Fibroblast of skin of left quadriceps (primary cell): ENCODE data around the gene PCDHB12.
"Not testable (repeated sequence)": the region's sequence is repeated elsewhere in the genome, so short reads cannot be mapped to it uniquely, and the experiment has no call there.

Experiments
- DNase-seq, 2 experiments: peaks; one replicate each; pipeline ENCODE4 v3.0.0-alpha.2; 2013; ENCODE audit warnings: low read depth in 2 of 2

The PCDHB12 gene

GRCh38 chr5:141210281-141210680, 1.8 kb downstream of the PCDHB12 start:
- not testable (repeated sequence) for DNase-seq

DNA sequence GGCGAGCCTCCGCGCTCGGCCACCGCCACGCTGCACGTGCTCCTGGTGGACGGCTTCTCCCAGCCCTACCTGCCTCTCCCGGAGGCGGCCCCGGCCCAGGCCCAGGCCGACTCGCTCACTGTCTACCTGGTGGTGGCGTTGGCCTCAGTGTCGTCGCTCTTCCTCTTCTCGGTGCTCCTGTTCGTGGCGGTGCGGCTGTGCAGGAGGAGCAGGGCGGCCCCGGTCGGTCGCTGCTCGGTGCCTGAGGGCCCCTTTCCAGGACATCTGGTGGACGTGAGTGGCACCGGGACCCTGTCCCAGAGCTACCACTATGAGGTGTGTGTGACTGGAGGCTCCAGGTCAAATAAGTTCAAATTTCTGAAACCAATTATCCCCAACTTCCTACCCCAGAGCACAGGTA, 2.3 kb downstream of the PCDHB12 start:
- not testable (repeated sequence) for DNase-seq

DNA sequence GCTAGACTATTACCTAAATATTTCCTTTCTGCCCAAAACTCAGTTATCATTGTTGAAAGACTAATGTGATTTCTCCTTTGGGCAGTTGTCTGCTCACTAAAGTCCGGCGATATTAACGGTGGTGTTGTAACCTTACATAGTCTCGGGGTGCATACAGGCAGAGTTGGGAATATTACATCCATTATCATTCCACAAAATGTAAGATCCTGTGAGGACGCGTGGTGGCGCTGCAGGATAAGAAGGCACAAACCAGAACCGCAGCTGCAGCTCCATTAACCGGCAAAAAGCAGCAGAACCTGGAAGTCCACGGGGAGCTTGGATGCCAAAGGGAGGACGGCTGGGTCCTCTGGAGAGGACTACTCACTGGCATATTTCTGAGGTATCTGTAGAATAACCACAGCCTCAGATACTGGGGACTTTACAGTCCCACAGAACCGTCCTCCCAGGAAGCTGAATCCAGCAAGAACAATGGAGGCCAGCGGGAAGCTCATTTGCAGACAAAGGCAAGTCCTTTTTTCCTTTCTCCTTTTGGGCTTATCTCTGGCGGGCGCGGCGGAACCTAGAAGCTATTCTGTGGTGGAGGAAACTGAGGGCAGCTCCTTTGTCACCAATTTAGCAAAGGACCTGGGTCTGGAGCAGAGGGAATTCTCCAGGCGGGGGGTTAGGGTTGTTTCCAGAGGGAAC, 5.3 kb downstream of the PCDHB12 start, which contains the start of gene PCDHB13:
TSS of gene PCDHB13 (plus strand) at position 264 of the 684 bp plus-strand sequence. CDS start at position 469, 205 bp downstream.
- DNase-seq = not testable (repeated sequence)

- DNase-seq = not testable (repeated sequence)
These were observed 6.1 kb downstream of the PCDHB12 start for GRCh38 chr5:141214583-141214982.

GRCh38 chr5:141215504-141215903, 7.0 kb downstream of the PCDHB12 start:
- not testable (repeated sequence) for DNase-seq

GRCh38 chr5:141216035-141216434, 7.5 kb downstream of the PCDHB12 start:
- DNase-seq = not testable (repeated sequence)

DNA sequence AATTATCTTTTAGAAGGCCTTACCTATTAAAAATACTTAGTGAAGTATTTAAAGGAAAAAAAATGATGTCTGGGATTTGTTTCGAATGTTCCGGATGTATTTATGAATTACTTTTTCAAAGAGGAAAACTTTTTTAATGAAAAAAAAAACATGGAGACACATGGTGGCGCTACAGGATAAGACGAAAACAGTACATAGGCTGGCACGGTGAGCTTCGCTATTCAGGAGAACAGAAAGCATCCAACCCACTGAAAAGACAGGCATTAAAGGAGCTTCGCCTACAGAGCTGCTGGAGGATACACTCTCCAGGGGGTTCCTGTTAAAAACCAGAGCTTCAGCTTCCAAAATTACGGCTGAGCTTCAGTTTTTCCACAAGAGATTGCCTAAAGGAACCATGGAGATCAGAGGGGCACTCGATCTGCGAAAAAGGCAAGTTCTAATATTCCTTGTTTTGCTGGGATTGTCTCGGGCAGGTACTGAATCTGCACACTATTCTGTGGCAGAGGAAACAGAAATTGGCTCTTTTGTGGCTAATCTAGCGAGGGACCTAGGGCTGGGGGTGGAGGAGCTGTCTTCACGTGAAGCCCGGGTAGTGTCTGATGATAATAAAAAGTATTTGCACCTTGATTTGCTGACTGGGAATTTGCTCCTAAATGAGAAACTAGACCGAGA, 14.7 kb downstream of the PCDHB12 start, which contains the start of gene PCDHB14:
TSS of gene PCDHB14 (plus strand) at position 232 of the 672 bp plus-strand sequence. CDS start at position 395, 163 bp downstream.
- DNase-seq = no peak

- not testable (repeated sequence) for DNase-seq
These were observed 16.3 kb downstream of the PCDHB12 start for GRCh38 chr5:141224844-141225243.

DNA sequence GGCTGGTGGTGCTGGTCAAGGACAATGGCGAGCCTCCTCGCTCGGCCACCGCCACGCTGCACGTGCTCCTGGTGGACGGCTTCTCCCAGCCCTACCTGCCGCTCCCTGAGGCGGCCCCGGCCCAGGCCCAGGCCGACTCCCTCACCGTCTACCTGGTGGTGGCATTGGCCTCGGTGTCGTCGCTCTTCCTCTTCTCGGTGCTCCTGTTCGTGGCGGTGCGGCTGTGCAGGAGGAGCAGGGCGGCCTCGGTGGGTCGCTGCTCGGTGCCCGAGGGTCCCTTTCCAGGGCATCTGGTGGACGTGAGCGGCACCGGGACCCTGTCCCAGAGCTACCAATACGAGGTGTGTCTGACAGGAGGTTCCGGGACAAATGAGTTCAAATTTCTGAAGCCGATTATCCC, 16.9 kb downstream of the PCDHB12 start:
- DNase-seq = not testable (repeated sequence)

- no peak for DNase-seq
These were observed 25.7 kb downstream of the PCDHB12 start for GRCh38 chr5:141234109-141234667.

DNA sequence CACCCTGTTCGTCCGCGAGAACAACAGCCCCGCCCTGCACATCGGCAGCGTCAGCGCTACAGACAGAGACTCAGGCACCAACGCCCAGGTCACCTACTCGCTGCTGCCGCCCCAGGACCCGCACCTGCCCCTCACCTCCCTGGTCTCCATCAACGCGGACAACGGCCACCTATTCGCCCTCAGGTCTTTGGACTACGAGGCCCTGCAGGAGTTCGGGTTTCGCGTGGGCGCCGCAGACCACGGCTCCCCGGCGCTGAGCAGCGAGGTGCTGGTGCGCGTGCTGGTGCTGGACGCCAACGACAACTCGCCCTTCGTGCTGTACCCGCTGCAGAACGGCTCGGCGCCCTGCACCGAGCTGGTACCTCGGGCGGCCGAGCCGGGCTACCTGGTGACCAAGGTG, 27.4 kb downstream of the PCDHB12 start:
- not testable (repeated sequence) for DNase-seq

DNA sequence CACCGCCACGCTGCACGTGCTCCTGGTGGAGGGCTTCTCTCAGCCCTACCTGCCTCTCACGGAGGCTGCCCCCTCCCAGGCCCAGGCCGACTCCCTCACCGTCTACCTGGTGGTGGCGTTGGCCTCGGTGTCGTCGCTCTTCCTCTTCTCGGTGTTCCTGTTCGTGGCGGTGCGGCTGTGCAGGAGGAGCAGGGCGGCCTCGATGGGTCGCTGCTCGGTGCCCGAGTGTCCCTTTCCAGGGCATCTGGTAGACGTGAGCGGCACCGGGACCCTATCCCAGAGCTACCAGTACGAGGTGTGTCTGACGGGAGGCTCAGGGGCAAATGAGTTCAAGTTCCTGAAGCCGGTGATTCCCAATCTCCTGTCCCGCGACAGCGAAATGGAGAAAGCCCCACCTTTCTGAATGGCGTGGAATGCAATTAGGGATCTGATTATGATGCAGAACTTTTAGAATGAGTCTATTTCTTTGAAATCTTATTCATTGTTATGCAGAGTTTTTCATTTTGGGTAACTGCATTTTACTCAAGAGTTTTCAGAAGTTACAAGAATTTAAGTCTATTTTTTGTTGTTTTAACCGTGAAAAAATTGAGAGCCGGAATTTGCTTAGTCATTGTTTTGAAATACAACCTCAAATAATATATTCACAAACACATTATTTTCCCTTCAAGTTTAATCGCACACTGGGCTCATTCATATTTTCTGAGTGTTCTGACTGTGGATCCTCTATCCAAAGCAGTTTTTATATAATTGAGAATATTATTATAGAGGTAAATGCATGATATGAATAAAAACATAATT, 28.2 kb downstream of the PCDHB12 start:
- DNase-seq = no peak

DNA sequence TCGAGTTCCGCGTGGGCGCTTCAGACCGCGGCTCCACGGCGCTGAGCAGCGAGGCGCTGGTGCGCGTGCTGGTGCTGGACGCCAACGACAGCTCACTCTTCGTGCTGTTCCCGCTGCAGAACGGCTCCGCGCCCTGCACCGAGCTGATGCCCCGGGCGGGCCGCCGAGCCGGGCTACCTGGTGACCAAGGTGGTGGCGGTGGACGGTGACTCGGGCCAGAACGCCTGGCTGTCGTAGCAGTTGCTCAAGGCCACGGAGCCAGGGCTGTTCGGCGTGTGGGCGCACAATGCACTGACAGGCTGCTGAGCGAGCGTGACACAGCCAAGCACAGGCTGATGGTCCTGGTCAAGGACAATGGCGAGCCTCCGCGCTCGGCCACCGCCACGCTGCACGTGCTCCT, 33.0 kb downstream of the PCDHB12 start:
- no peak for DNase-seq

- no peak for DNase-seq
These were observed 36.8 kb downstream of the PCDHB12 start, which contains the start of gene PCDHB15 for GRCh38 chr5:141245250-141245717. PCDHB15 (plus strand) TSS chr5:141245395; CDS start chr5:141245579, 184 bp downstream.

DNA sequence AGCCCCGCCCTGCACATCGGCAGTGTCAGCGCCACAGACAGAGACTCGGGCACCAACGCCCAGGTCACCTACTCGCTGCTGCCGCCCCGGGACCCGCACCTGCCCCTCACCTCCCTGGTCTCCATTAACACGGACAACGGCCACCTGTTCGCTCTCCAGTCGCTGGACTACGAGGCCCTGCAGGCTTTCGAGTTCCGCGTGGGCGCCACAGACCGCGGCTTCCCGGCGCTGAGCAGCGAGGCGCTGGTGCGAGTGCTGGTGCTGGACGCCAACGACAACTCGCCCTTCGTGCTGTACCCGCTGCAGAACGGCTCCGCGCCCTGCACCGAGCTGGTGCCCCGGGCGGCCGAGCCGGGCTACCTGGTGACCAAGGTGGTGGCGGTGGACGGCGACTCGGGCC, 38.5 kb downstream of the PCDHB12 start:
- not testable (repeated sequence) for DNase-seq

DNA sequence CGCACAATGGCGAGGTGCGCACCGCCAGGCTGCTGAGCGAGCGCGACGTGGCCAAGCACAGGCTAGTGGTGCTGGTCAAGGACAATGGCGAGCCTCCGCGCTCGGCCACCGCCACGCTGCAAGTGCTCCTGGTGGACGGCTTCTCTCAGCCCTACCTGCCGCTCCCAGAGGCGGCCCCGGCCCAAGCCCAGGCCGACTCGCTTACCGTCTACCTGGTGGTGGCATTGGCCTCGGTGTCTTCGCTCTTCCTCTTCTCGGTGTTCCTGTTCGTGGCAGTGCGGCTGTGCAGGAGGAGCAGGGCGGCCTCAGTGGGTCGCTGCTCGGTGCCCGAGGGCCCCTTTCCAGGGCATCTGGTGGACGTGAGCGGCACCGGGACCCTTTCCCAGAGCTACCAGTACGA, 38.9 kb downstream of the PCDHB12 start:
- not testable (repeated sequence) for DNase-seq

- no peak for DNase-seq
These were observed 42.1 kb downstream of the PCDHB12 start for GRCh38 chr5:141250576-141250975.

GRCh38 chr5:141258464-141258863, 49.9 kb downstream of the PCDHB12 start:
- DNase-seq = no peak

DNA sequence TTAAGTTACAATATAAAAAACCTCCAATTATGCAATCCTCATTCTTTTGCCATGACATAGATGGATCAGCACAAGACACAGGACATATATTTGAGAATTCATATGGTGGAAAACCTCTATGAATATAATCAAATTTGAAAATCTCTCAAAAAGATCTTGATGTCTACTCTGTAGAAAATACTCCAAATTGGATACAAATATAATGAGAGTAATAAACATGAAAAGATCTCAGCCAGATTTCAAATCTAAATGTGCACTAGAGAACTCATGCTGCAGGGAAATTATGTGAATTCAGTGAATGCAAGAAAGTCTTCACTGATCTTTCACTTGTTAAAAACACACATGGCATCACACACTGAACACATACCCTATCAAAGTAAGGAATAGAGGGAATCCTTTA, 50.4 kb downstream of the PCDHB12 start:
- no peak for DNase-seq

GRCh38 chr5:141260458-141261237, 52.1 kb downstream of the PCDHB12 start:
- no peak for DNase-seq

DNA sequence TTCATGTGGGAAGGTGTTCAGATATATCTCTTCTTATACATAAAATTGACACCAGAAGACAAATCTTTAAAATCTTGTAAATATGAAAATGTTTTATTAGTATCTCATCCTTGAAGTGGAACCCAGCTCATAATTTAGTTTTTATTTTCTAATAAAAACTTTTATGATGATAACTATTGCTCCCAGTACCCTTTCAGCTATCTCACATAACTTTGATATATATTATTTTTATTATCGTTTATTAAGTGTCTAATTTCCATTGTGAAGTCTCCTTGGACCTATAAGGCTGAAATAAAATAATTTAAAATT, 52.7 kb downstream of the PCDHB12 start:
- no peak for DNase-seq
